ENCODE data around the gene CLIC1. TPM values are rescaled to one million over a fixed set of nuclear protein-coding genes. Genes with fewer than 3 reads are reported as not detected.

CLIC1 gene
- total RNA-seq, 3 donors from 2014 or later, result 266 to 325 (median 318) TPM

GRCh38 chr6:31734247-31734820, 2.0 kb downstream of the CLIC1 start:
- Histone ChIP-seq H3K27me3 (no peaks in the 10 kb centered on the region), H3K4me1 (peaks cover 17 to 34% of the 10 kb centered on the region in 2 donors)

GRCh38 chr6:31733734-31734133, 2.6 kb downstream of the CLIC1 start:
- H3K27ac ChIP-seq, result peak overlapping the region; percentile 95 to 96
- H3K4me1 ChIP-seq, result peaks cover 14 to 28% of the 10 kb centered on the region in 2 donors
- TF ChIP-seq CTCF (IDR thresholded peaks at IDR 0.05) (no peak), POLR2AphosphoS5 (IDR thresholded peaks at IDR 0.05) (no peak), POLR2A (IDR thresholded peaks at IDR 0.05) (no peak)
- H3K36me3 ChIP-seq, result no peaks in the 10 kb centered on the region
- no peaks in the 10 kb centered on the region for H3K27me3 ChIP-seq
- intact Hi-C loops (cut with DNase I; ENCODE audit: low total_unique reads), result no loop called here
- H3K4me3 ChIP-seq, result peak overlapping the region in 1 of 3 donors; percentile 75
- DNase-seq (ENCODE audit: low spot score in 2 of 2), result no peak
- H3K9me3 ChIP-seq, result no peaks in the 10 kb centered on the region

More at GRCh38 chr6:31734247-31734820, 2.0 kb downstream of the CLIC1 start:
- Histone ChIP-seq H3K9me3 (no peaks in the 10 kb centered on the region), H3K27ac (peak overlapping the region; percentile 95 to 96), H3K4me3 (peak overlapping the region; percentile 68 to 76 (median 75)), H3K36me3 (no peaks in the 10 kb centered on the region)
- DNase-seq (ENCODE audit: low spot score in 2 of 2), result no peak
- intact Hi-C loops (cut with DNase I; ENCODE audit: low total_unique reads), result no loop called here
- TF ChIP-seq CTCF (IDR thresholded peaks at IDR 0.05) (no peak), POLR2A (IDR thresholded peaks at IDR 0.05) (no peak), POLR2AphosphoS5 (IDR thresholded peaks at IDR 0.05) (no peak)

- no peak for TF ChIP-seq POLR2A (IDR thresholded peaks at IDR 0.05)
- no peak for TF ChIP-seq POLR2AphosphoS5 (IDR thresholded peaks at IDR 0.05)
- TF ChIP-seq CTCF (IDR thresholded peaks at IDR 0.05), result no peak
- Histone ChIP-seq H3K36me3 (peaks cover 3% of the 10 kb centered on the region), H3K4me1 (peaks cover 11 to 14% of the 10 kb centered on the region in 2 donors), H3K27ac (no peak overlapping the region), H3K9me3 (no peaks in the 10 kb centered on the region), H3K27me3 (no peaks in the 10 kb centered on the region), H3K4me3 (no peak overlapping the region)
- DNase-seq (ENCODE audit: low spot score in 2 of 2), result no peak
- intact Hi-C loops (cut with DNase I; ENCODE audit: low total_unique reads), result no loop called here
Observed at GRCh38 chr6:31732029-31732428, 4.3 kb downstream of the CLIC1 start.

- Histone ChIP-seq H3K9me3 (no peaks in the 10 kb centered on the region), H3K27me3 (no peaks in the 10 kb centered on the region), H3K27ac (peak overlapping the region; percentile 97 to 98), H3K4me3 (peak overlapping the region in 2 of 3 donors; percentile 82 to 92), H3K36me3 (peaks cover 6% of the 10 kb centered on the region), H3K4me1 (peaks cover 9 to 11% of the 10 kb centered on the region in 2 donors)
- TF ChIP-seq POLR2AphosphoS5 (IDR thresholded peaks at IDR 0.05) (no peak), CTCF (IDR thresholded peaks at IDR 0.05) (no peak)
- intact Hi-C loops (cut with DNase I; ENCODE audit: low total_unique reads), result no loop called here
- no peak for DNase-seq (ENCODE audit: low spot score in 2 of 2)
Observed at GRCh38 chr6:31730631-31731086, 5.7 kb downstream of the CLIC1 start.

GRCh38 chr6:31729979-31730630, 6.2 kb downstream of the CLIC1 start:
- Histone ChIP-seq H3K36me3 (peaks cover 6% of the 10 kb centered on the region), H3K4me3 (peak overlapping the region; percentile 82 to 92 (median 88)), H3K27ac (peak overlapping the region; percentile 97 to 98), H3K27me3 (no peaks in the 10 kb centered on the region), H3K9me3 (no peaks in the 10 kb centered on the region), H3K4me1 (peaks cover 9 to 11% of the 10 kb centered on the region in 2 donors)
- intact Hi-C loops (cut with DNase I; ENCODE audit: low total_unique reads), result loop anchor here (5.0 kb wide), 1 partner anchor 102 kb away; no protein-coding TSS in a partner anchor
- peak; percentile 32 for TF ChIP-seq POLR2A (IDR thresholded peaks at IDR 0.05)
- peak in 1 of 3 donors; percentile 22 for TF ChIP-seq POLR2AphosphoS5 (IDR thresholded peaks at IDR 0.05)
- no peak for TF ChIP-seq CTCF (IDR thresholded peaks at IDR 0.05)
- peak; percentile 73 to 82 for DNase-seq (ENCODE audit: low spot score in 2 of 2)

Data from breast epithelium (tissue), 4 donors.